HG03095 (cell line): ENCODE results near the gene SEPTIN2.
"Not testable (repeated sequence)": the region's sequence is repeated elsewhere in the genome, so short reads cannot be mapped to it uniquely, and the experiment has no call there.

Experiments used
- ATAC-seq: cut with Tn5 transposase; IDR thresholded peaks from one replicate; pipeline ENCODE4 v1.9.1; 2021; ENCODE audit warnings: moderate library complexity; ENCODE audit not compliant: unreplicated experiment

SEPTIN2 gene

DNA sequence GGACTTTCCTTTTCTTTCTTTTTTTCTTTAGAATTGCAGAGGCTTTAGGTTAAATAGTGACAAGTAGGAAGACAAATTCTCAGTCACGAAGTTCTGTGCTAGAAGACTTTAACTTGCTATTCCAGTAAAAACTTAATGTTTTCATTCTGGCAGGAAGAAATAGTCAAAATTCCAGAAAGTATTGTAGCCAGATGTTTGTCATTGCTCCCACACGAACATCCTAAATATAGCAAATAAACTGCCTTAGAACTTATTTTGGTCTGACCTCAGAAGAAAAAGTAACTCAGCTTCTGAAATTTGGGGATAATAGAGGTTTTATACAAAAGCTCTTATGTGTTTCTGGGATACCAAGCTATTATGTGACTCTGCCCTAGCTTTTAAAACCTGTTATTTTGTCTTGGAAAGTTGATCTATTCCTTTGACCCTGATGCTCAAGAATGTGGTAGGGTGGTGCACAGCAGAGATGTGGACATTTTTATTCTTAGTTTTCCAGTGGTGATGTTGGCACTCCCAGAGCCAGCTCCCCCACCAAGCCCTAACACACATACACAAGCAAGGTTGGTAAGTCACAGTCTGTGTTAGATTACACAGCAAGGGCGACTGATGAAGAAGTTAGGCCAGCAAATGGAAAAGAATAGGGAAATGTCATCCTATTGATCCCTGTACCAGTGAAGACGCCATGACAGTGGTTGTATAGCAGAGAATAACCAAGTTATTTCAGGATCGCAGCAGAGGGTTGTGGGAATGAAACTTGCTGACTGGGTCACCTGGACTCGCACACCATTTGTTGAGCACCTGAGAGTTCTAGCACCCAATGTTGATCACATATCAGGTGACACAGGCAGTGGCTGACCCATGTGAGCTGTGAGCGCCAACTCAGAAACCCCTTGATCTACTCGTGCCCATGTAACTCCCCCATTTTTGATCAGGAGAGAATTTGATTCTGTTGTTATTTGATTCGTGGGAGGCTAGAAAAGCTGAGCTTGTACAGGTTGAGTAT is 64.1 kb downstream of the SEPTIN2 start:
- no peak for ATAC-seq

DNA sequence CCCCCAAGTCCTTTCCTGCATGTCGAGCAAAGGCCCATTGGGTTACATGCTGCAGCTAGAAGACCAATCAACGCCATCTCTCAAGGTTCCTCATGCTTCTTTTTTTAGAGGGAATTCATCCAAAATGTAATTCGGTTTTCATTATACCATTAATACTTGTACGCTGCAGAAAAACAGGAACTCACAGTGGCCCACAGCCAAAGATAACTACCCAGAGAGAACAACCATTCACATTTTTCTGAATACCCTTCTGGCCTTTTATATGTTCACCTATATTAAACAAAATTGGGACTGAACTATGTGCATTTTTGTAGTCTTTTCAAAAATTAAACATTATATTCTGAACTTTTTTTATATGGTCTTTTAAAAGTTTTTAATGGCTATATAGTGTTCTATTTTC is 66.1 kb downstream of the SEPTIN2 start:
- ATAC-seq: no peak

GRCh38 chr2:241385450-241385849 is 69.7 kb downstream of the SEPTIN2 start:
- ATAC-seq: not testable (repeated sequence)

DNA sequence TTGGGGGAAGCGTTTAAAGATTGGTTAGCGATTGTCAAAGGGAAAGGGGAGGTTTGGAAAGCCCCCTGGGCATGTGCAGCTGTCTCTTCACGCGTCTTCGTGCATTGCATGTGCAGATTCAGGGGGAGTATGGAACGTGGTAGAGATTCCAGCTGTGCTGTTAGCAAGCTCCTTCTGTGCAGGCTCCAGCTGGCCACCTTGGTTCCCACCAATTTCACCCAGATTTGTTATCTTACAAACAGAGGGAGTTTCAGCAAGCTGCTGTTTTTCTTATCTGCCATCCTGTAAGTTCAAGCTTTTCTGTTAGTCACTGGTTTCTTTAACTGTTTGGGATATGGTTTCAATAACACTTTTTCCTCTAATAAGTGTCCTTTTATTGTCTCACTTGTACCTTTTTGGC is 70.8 kb downstream of the SEPTIN2 start:
- no peak for ATAC-seq

GRCh38 chr2:241389697-241390096 is 74.0 kb downstream of the SEPTIN2 start:
- no peak for ATAC-seq

- ATAC-seq: no peak
These were observed 74.8 kb downstream of the SEPTIN2 start for GRCh38 chr2:241390301-241391206.

DNA sequence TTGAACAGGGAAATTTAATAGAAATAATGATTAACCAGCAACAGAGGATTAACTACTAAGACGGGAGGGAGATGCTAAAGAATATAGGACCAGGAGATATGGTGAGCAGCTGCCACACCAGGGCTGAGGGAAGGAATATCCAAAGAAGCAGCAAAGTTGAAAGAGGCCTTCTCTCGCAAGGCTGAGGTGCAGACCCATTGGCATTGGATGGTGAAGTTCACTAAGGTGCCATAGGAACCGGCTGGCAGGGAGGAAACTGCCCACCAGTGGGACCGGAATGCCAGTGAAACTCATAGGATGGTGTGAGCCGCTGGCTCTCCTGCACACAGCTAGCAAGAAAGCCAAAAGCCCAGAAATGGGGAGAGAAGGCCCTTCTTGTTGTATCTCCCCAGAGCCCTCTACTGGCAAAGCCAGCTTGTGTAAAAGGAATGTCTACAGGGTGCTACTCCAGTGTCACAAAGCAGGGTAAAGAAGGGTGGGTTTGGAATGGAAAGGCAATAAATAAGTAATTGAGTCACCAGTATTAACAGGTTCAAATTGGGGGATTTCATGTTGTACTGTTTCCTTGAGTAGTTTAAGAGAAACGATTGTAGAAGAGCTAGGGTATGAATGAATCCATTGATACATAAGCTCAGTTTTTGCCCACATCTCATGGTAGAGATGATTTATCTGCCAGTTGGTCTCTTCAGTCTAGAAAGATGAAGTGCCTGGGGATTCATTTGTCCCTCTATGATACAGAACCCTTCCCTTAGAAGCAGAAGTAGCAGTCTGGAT is 76.4 kb downstream of the SEPTIN2 start:
- ATAC-seq: no peak

DNA sequence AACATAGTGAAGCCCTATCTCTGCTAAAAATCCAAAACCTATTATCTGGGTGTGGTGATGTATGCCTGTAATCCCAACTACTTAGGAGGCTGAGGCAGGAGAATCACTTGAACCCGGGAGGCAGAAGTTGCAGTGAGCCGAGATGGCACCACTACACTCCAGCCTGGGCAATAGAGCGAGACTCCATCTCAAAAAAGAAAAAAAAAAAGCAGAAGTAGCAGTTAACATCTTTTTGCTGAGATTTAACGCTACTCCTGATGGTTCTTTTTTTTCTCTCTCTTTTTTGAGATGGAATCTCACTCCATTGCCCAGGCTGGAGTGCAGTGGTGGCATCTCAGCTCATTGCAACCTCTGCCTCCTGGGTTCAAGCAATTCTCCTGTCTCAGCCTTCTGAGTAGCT is 77.0 kb downstream of the SEPTIN2 start:
- ATAC-seq: not testable (repeated sequence)

GRCh38 chr2:241393524-241394196 is 77.9 kb downstream of the SEPTIN2 start:
- ATAC-seq: no peak

DNA sequence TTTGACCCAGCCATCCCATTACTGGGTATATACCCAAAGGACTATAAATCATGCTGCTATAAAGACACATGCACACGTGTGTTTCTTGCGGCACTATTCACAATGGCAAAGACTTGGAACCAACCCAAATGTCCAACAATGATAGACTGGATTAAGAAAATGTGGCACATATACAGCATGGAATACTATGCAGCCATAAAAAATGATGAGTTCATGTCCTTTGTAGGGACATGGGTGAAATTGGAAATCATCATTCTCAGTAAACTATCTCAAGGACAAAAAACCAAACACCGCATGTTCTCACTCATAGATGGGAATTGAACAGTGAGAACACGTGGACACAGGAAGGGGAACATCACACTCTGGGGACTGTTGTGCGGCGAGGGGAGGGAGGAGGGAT is 81.1 kb downstream of the SEPTIN2 start:
- not testable (repeated sequence) for ATAC-seq

- ATAC-seq: no peak
These were observed 84.5 kb downstream of the SEPTIN2 start for GRCh38 chr2:241399941-241400922.
